ENCODE data around the gene MALRD1.

DNA sequence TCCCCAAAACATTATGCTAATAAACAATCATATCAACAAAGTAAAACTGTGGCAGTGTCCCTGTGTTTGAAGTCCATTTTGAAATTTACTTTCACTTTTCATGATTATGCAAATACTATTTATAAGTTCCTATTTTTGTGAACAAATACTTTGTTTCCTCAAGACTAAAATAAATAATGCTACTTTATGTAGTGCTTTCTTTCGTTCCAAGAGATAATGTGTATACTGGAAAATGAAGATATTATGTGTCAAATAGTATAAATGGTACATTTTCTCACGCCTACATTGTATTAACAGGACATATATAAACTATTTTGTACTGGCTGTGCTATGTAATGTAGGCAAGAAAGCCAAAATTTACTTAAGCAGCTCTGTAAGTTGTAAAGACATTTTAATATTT lies 136.3 kb downstream of the MALRD1 start:
- TF ChIP-seq POLR2A (IDR thresholded peaks at IDR 0.05; ENCODE audit: low read depth, low read length) (no peak), POLR2AphosphoS5 (IDR thresholded peaks at IDR 0.05; ENCODE audit: low read depth, low read length) (no peak), TAF1 (IDR thresholded peaks at IDR 0.05; ENCODE audit: low read depth, low read length) (no peak), SPI1 (IDR thresholded peaks at IDR 0.05; ENCODE audit: low read depth, low read length) (no peak), POU2F2 (IDR thresholded peaks at IDR 0.05; ENCODE audit: low read depth, low read length) (no peak)

All from GM12891 (cell line).